Chondrocyte (in vitro differentiated cells): ENCODE measurements around the gene BCAR3. TPM values are rescaled to one million over a fixed set of nuclear protein-coding genes. Genes with fewer than 3 reads are reported as not detected.

Source experiments
- DNase-seq: peaks from one replicate; pipeline ENCODE4 v3.0.0; 2021; ENCODE audit warnings: mixed read lengths, low spot score
- H3K27ac Mint-ChIP-seq: one replicate; pipeline ENCODE4 v1.8.0; 2021; ENCODE audit warnings: mild to moderate bottlenecking, moderate library complexity, mixed read lengths; ENCODE audit not compliant: unreplicated experiment
- H3K27me3 Mint-ChIP-seq: 2 replicates; pipeline ENCODE4 v1.8.0; 2021; ENCODE audit warnings: low read depth, mixed read lengths
- H3K36me3 Mint-ChIP-seq: 2 replicates; pipeline ENCODE4 v1.8.0; 2021; ENCODE audit warnings: low read depth, mixed read lengths
- H3K4me1 Mint-ChIP-seq: 2 replicates; pipeline ENCODE4 v1.8.0; 2021; ENCODE audit warnings: low read depth, mild to moderate bottlenecking, mixed read lengths
- H3K4me3 Mint-ChIP-seq: one replicate; pipeline ENCODE4 v1.8.0; 2021; ENCODE audit warnings: mild to moderate bottlenecking, moderate library complexity, mixed read lengths; ENCODE audit not compliant: unreplicated experiment
- H3K9me3 Mint-ChIP-seq: 2 replicates; pipeline ENCODE4 v1.8.0; 2021; ENCODE audit warnings: low read depth, mixed read lengths
- total RNA-seq: library from RNA; stranded (reverse); gene quantifications from 3 replicates; pipeline ENCODE4 v1.2.1, GENCODE V29; 2021
- TF ChIP-seq, protein P1 (sequence below): fragments of 200-600 bp; sonication (generic); IDR thresholded peaks from 2 replicates; pipeline ENCODE4 v1.5.0; 2021; ENCODE audit warnings: antibody characterized with exemption, mild to moderate bottlenecking, moderate library complexity

The BCAR3 gene
- total RNA-seq, 1 donor from 2014 or later, result 18.5 TPM

DNA sequence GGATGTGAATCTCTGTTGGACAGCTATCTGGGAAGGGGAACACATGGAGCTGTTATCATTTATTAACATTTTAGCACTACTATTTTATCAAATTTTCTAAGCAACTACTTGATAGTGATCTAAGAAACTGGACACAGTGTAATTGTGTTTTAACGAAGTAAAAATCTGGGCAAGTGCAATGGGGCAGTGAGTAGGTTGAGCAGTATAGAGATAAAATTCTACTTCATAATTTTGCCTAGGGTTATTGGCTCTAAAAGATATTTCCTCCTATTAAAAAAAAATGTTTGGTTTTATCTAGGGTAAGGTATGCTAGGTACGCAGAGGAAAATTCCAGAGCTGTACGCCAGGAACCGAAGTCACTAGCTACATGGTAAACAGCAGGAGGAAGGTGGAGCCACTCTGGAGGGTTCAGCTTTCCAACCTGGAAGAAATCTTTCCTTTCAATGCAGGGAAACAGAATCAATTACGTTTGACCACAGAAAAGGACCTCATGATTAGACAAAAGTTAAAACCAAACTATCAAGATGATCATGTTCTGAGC, 43.3 kb downstream of the BCAR3 start:
- Mint-ChIP-seq H3K36me3 (peaks cover 7% of the 10 kb centered on the region), H3K4me1 (peaks cover 37% of the 10 kb centered on the region), H3K27ac (no peak overlapping the region), H3K4me3 (no peak overlapping the region), H3K27me3 (no peaks in the 10 kb centered on the region), H3K9me3 (no peaks in the 10 kb centered on the region)
- no peak for DNase-seq
- TF ChIP-seq, protein P1, sequence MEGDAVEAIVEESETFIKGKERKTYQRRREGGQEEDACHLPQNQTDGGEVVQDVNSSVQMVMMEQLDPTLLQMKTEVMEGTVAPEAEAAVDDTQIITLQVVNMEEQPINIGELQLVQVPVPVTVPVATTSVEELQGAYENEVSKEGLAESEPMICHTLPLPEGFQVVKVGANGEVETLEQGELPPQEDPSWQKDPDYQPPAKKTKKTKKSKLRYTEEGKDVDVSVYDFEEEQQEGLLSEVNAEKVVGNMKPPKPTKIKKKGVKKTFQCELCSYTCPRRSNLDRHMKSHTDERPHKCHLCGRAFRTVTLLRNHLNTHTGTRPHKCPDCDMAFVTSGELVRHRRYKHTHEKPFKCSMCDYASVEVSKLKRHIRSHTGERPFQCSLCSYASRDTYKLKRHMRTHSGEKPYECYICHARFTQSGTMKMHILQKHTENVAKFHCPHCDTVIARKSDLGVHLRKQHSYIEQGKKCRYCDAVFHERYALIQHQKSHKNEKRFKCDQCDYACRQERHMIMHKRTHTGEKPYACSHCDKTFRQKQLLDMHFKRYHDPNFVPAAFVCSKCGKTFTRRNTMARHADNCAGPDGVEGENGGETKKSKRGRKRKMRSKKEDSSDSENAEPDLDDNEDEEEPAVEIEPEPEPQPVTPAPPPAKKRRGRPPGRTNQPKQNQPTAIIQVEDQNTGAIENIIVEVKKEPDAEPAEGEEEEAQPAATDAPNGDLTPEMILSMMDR, result no peak

DNA sequence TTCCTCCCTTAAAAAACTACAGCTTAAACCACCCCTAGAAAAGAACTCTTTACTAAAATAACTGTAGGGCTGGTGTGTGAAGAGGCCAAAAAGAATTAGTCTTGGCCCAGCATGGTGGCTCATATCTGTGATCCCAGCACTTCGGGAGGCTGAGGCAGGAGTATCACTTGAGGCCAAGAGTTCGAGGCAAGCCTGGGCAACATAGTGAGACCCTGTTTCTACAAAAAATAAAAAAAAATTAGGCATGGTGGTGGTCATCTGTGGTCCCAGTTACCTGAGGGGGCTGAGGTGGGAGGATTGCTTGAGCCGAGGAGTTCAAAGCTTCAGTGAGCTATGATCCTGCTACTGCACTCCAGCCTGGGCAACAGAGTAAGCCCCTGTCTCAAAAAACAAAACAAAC, 44.9 kb downstream of the BCAR3 start:
- H3K4me1 Mint-ChIP-seq, result peaks cover 33% of the 10 kb centered on the region
- peaks cover 7% of the 10 kb centered on the region for H3K36me3 Mint-ChIP-seq
- no peaks in the 10 kb centered on the region for H3K9me3 Mint-ChIP-seq
- no peaks in the 10 kb centered on the region for H3K27me3 Mint-ChIP-seq
- no peak overlapping the region for H3K4me3 Mint-ChIP-seq
- DNase-seq, result no peak
- H3K27ac Mint-ChIP-seq, result no peak overlapping the region
- TF ChIP-seq, protein P1, result no peak

DNA sequence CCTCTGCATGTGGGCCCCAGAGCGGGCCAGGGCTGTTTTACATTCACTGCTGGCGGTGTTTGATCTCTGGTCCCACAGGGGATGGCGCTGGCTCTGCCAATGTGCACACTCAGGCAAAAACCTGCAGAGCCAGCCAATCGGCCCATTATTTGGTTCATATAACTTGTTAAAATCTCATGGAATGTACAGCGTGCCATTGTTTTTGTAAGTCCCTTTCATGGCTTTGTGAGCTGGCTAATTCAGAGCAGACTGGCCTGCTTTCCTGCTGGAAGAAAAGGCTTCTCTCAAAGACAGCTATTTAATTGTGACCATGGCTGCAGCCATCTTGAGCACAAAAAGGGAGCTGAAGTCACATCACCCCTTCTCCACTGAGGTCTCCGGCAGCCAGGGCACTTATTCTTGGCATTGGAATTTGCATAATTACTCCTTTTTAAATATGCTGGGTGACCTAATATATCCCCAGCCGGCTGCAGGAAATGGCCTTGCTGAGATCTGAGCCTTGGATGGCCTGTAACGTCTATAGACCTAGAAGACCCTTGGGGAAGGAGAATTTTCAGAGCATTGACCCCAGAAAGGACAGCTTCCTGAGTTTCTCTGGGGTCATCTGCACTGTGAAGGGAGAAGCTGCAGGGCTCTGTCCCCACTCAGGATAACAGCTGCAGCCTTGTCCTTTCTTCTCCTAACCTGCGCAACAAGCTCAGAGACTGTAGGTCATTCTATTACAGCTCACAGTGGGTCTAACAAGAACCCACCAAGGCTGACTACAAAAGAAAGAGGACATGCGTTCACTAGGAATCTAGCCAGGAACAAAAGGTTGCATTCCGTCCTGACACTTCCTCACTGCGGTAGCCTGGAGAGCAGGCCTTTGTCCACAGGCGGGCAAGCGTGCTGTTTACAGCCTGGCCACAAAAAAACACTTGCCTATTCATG, 45.8 kb downstream of the BCAR3 start:
- H3K27me3 Mint-ChIP-seq, result no peaks in the 10 kb centered on the region
- H3K4me1 Mint-ChIP-seq, result peaks cover 25% of the 10 kb centered on the region
- no peak overlapping the region for H3K4me3 Mint-ChIP-seq

DNA sequence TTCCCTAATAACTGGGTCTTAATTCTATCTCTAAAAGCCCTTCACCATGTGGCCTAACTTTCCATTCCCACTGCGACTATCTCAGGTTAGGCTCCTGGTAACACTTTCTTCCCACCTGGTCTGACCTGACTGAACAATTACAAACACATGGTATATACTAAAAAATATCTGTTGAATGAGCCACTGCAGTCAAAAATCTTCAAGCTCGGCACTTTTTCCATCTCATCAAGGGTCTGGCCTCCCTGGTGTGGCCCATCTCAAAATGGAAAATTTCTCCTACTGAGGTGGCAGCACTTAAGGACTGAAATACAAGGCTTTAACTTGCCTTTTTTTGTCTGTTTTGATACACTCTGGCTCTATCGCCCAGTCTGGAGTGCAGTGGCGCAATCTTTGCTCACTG, 48.3 kb downstream of the BCAR3 start:
- Mint-ChIP-seq H3K27ac (no peak overlapping the region), H3K4me1 (peaks cover 18% of the 10 kb centered on the region), H3K9me3 (no peaks in the 10 kb centered on the region), H3K27me3 (no peaks in the 10 kb centered on the region), H3K36me3 (peaks cover 5% of the 10 kb centered on the region), H3K4me3 (no peak overlapping the region)
- no peak for DNase-seq
- TF ChIP-seq, protein P1, result no peak

More for the DNA sequence above, 45.8 kb downstream of the BCAR3 start:
- Mint-ChIP-seq H3K36me3 (peaks cover 7% of the 10 kb centered on the region), H3K27ac (no peak overlapping the region), H3K9me3 (no peaks in the 10 kb centered on the region)
- no peak for DNase-seq
- TF ChIP-seq, protein P1, result no peak

DNA sequence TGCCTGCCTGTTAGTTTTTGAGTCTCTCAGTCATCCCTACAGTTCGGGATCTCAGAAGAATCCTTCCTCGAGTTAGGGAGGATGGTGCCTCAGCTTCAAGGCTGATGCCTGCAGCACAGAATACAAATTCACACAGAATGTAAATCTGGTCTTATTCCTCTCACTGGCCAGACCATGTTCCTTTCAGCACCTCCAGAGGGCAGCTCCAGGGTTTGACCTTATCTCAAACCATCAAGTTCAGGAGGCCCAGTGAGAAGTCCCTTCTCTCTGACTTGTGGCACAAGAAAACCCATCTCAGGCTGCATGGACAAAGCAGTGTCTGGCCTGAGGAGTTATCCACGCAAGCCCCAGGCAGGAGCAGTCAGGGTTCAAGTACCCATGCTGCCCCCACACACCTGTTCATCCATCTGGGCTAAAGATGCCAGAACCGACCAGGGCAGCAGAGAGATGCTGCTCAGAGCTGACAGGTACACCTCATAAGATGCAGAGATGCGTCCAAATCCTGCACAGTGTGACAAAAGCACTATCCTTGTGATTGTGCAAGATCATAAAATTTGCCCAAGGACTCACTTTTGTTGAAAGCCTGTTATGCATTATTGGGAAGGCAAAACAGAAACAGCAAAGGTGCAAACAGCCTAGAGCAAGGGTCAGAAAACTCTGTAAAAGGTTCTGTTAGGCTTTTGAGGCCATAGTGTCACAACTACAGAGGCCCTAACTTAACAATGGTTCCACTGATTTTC, 49.8 kb downstream of the BCAR3 start:
- H3K27ac Mint-ChIP-seq, result no peak overlapping the region
- TF ChIP-seq, protein P1, result peak; percentile 56
- no peaks in the 10 kb centered on the region for H3K9me3 Mint-ChIP-seq
- no peak for DNase-seq
- no peaks in the 10 kb centered on the region for H3K27me3 Mint-ChIP-seq
- no peak overlapping the region for H3K4me3 Mint-ChIP-seq
- peaks cover 2% of the 10 kb centered on the region for H3K36me3 Mint-ChIP-seq
- peaks cover 16% of the 10 kb centered on the region for H3K4me1 Mint-ChIP-seq
